T-helper 9 cell (primary cell): ENCODE results near the gene MSH3.
"Not testable (repeated sequence)": the region's sequence is repeated elsewhere in the genome, so short reads cannot be mapped to it uniquely, and the experiment has no call there.

Source experiments
- DNase-seq: peaks from one replicate; pipeline ENCODE4 v3.0.0-alpha.2; 2020

The MSH3 gene

DNA sequence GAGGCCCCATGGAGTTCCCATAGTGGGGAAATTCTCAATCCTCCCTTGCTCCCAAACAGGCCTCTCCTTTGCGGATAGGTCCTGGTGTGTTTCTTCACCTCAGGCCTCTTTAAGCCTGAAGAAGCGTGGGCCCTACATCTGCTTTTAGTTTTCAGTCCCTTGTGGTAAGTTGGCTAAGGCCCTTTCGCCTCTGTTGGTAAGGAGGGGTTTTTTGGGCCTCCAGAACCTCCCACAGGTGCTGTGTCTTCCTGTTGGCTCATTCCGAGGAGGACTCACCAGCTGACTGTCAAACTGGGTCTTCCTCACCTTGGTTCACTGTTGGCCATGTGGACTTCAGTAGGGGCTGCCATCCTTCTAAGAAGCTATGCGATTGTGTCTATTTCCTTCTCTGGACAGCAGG is 56.8 kb downstream of the MSH3 start:
- DNase-seq = no peak

- no peak for DNase-seq
These were observed 57.5 kb downstream of the MSH3 start for GRCh38 chr5:80711938-80712337.

DNA sequence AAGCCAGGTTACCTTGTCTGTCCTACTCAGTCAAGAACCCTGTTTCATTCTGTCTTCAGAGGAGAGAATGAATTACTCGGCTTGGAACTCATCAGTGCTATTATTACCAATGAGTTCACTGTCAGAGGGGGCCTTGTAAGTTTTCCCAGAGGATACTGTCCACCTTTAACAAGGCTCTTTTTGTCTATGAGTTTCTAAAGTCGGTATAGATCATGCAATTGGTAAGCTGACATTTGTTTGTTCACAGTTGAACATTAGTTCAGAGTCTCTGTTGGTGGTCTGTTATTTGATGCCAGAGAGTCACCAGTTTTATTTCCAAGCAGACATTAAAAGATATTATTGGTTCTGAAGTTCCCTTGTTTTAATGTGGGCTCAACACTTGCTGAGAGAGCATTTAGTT is 58.5 kb downstream of the MSH3 start:
- DNase-seq = no peak

GRCh38 chr5:80713631-80714030 is 59.2 kb downstream of the MSH3 start:
- no peak for DNase-seq

DNA sequence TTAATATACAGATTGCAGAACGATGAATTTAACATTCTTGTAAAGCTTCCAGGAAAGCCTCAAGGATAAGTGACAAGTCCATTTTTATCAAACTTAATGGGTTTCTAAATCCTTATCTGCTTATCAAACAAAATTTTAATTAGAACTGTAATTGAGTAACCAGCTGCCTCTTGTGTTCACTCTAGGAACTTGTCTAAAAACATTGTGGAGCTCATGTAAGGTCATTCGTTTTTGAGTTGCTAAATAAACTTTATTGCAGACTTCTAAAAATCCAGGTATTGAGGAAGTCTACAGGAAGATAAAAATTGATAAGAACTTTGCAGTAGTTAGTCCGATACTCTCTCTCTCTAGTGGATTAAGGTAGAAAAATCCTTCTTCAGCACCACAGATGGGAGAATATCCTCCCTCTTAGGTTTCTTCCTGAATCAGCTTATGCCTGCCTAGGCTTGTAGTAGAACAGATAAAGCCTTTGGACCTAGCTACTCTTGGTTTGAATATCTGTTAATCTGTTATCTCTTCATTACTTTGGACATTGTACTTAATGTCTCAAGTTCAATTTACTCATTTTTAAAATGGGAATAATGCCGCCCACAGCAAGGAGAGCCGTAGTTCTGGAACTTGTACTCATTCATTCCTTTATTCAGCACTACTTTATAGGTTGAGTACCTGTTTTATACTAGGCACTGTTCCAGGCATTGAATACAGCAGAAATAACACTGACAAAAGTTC is 60.3 kb downstream of the MSH3 start:
- DNase-seq = no peak

DNA sequence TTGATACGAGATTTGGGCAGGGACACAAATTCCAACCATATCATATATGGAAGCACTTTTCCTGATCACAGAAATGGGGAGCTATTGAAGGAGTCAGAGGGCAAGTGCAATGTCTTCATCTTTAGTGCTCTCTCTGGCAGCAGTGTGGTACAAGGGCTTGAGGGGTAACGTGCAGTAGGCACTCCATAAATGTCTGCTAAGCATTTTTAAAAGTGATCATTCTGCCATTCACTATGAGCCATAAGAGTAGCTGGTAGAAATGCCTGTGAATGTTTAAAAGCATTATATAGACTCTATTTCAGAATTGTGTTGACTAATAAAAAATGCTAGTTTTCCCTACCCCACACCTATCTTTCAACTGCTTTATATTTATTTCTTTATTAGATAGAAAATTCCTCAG is 61.4 kb downstream of the MSH3 start:
- no peak for DNase-seq

GRCh38 chr5:80720181-80720580 is 65.7 kb downstream of the MSH3 start:
- DNase-seq = no peak

DNA sequence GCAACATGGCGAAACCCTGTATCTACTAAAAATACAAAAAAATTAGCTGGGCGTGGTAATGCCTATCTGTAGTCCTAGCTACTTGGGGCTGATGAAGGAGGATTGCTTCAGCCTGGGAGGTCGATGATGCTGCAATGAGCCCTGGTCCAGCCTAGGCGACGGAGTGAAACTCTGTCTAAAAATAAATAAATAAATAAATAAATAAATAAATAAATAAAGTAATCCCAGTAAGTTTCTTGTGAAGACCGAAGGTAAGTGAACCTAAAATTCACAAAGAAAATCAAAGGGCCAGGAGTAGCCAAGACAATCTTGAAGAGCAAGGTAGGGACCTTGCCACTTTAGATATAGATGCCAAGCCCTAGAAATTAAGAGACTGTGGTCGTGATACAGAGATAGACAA is 68.5 kb downstream of the MSH3 start:
- no peak for DNase-seq

GRCh38 chr5:80725446-80725845 is 71.0 kb downstream of the MSH3 start:
- DNase-seq = no peak

DNA sequence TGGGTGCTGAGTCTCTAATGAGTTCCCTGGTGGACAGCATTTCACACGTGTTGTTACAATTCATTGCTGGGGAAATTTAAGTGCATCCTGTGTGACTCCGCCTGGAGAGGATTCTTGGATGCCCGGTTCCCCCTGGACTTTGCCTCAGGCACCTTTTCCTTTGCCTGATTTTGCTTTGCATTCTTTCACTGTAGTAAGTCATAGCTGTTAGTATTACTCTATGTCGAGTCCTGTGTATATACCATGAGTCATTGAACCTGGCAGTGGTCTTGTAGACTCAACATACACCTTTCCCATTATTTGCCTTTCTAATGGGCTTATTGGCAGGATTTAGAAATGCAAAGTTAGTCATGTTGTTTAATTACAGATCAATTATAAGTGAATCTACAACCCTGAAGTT is 82.3 kb downstream of the MSH3 start:
- DNase-seq = no peak

DNA sequence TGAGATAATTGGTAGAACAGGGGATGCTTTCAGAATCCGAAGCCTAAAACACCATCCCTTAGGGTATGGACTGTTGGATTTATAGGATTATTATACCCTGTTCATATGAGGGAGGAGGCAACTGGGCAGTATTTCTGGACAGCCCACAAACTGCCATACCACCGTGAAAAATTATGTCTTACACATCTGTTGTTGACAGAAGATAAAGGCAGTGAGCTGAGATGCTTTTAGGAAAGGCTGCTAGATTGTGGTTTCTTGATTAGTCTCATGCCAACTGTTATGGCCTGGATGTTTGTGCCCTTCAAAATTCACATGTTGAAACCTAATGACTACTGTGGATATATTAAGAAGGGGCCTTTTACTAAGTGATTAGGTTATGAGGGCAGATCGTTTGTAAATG is 84.0 kb downstream of the MSH3 start:
- DNase-seq = no peak

DNA sequence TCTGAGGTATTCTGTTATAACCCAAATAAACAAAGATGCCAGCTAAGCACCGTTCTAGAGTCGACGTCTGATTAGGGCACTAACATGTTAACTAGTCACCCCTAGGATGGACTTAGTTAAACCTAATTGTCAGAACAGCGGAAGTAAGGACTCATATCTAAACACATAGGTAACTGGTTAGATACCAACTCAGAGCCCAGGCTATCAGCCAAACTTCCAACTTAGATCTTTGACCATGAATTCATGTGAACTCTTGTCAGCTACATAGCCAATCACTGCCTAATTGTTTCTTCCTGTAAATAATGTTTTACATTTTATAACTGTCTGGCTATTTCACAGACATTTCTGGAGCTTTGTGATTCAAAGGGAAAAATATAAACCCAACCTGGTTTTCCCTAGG is 84.6 kb downstream of the MSH3 start:
- DNase-seq = no peak

GRCh38 chr5:80739496-80739895 is 85.0 kb downstream of the MSH3 start:
- no peak for DNase-seq

- no peak for DNase-seq
These were observed 85.4 kb downstream of the MSH3 start for GRCh38 chr5:80739898-80740297.

- DNase-seq = not testable (repeated sequence)
These were observed 86.0 kb downstream of the MSH3 start for GRCh38 chr5:80740488-80740887.

DNA sequence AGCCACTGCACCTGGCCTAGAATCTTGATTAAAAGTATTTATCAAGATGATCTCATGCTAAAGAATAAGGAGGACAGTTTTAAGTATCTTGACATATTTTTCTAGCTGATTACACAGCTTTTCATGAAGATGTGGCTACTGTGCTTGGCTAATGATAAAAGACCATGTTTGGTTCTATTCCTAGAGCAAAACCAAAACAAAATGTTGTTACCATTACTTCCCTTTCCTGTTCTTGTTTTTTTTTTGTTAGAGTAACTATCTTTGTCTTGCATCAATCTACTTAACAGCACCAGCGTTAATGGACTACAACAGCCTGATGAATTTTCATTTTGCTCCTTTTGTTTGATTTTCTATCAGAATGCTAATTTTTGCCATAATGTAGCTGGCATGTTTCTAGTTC is 86.5 kb downstream of the MSH3 start:
- DNase-seq = no peak

GRCh38 chr5:80744149-80744548 is 89.7 kb downstream of the MSH3 start:
- no peak for DNase-seq

GRCh38 chr5:80745490-80745889 is 91.0 kb downstream of the MSH3 start:
- DNase-seq = no peak

GRCh38 chr5:80747922-80748321 is 93.5 kb downstream of the MSH3 start:
- DNase-seq = no peak

DNA sequence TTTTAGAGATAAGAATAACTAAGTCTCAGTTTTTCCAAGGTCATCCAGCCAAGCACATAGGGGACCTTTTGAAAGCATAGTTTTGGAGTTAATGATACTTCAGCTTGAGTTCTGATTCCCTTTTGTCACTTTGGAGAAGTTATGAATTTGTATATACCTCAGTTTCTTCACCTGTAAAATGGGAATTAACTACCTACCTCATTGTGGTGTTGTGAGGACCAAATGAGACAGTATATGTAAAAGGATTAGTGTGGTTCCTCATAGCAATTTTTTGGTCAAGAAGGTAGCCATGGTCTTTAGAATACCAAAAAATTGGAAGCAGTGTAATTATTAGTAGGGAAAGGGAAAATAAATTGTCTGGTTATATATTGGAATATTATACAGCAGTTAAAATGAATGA is 98.0 kb downstream of the MSH3 start:
- DNase-seq = no peak

DNA sequence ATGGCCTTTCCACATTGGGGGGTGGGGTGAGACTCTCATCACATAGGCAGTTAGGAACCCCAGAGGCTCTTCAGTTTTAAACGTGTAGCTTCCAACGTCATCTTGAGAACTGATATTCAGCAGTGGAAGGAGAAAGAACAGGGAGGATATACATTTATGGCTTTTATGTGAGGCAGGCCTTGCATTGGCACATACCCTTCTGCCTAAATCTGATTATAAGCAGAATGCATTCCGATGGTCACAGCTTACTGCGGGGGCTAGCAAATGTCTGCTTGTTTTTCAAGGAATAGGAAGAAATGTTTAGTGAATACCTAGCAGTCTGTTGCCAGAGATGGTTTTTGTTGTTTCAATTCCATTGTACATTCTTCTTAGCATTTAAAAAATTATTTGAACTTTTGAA is 99.3 kb downstream of the MSH3 start:
- no peak for DNase-seq

GRCh38 chr5:80754900-80755299 is 100.4 kb downstream of the MSH3 start:
- DNase-seq = no peak

DNA sequence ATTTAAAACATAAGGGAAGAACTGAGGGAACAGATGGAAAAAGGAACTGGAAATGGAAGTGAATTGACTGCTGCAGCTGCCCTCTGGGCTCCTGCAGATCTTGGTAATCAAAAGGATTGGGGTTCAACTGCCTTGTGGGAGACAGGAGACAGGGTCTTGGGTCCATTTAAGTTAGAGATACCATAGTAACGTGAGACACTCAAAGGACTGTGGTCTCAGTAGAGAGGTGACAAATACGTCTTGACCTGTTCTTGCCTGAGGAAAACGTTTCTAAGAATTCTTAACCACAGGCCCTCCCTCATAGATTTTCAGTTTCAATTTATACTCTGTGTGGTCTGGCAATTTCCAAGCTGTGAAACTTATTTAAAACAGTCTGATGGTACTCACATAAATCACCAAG is 101.2 kb downstream of the MSH3 start:
- DNase-seq = no peak

GRCh38 chr5:80756292-80756691 is 101.8 kb downstream of the MSH3 start:
- DNase-seq = no peak

DNA sequence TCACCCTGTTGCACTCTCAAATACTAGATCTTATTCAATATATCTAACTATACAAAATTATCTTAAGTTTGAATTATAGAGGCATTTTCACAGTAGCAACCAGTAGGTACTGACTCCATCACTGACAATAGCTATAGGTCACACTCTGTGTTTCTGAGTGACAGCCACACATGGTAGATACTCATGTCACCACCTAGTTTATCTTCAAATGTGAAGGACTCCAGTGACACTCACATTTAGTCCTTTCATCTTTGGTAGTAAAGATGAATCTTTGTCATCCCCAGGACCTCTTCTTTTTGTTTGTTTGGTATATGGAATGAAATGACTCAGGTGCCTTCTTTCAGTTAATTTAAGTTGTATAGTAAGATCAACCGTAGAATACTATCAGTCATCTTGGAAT is 102.8 kb downstream of the MSH3 start:
- no peak for DNase-seq
